ENCODE measurements around the gene MRPL22. TPM values are rescaled to one million over a fixed set of nuclear protein-coding genes. Genes with fewer than 3 reads are reported as not detected.

MRPL22 gene
- total and polyA plus RNA-seq, 2 of the 13 experiments (the other 11 are each of a cell fraction or from before 2014, with no cell fraction given), result 66.8 to 84.8 TPM

- no peak for TF ChIP-seq BATF2 (CRISPR knock-in tag; IDR thresholded peaks at IDR 0.05)
- TF ChIP-seq ZNF782 (CRISPR knock-in tag; IDR thresholded peaks at IDR 0.05; ENCODE audit: borderline replicate concordance), result no peak
- peak; percentile 71; the same call in 1 of the 2 replicates for TF ChIP-seq MIER3 (CRISPR knock-in tag; IDR thresholded peaks at IDR 0.05; ENCODE audit: borderline replicate concordance)
- TF ChIP-seq ZBTB43 (CRISPR knock-in tag; conservative IDR thresholded peaks at IDR 0.05), result no peak
- no peak for TF ChIP-seq ZKSCAN1 (IDR thresholded peaks at IDR 0.05; ENCODE audit: low read length)
- peak; percentile 55 for TF ChIP-seq PITX1 (CRISPR knock-in tag; IDR thresholded peaks at IDR 0.05)
- no peak for TF ChIP-seq ZNF674 (CRISPR knock-in tag; IDR thresholded peaks at IDR 0.05; ENCODE audit: low read depth)
- no peak; the same call in 1 of the 2 replicates for TF ChIP-seq ZBTB10 (CRISPR knock-in tag; IDR thresholded peaks at IDR 0.05; ENCODE audit: borderline replicate concordance)
- 0 out of 2 replicates have a peak, but pooled peaks have one; percentile 52 for TF ChIP-seq GATA4 (IDR thresholded peaks at IDR 0.05; ENCODE audit: borderline replicate concordance, low read depth)
- TF ChIP-seq MLX (CRISPR knock-in tag; IDR thresholded peaks at IDR 0.05), result no peak
- TF ChIP-seq ZNF557 (CRISPR knock-in tag; IDR thresholded peaks at IDR 0.05), result 0 out of 2 replicates have a peak, but pooled peaks have one; percentile 14
- TF ChIP-seq PTBP1 (IDR thresholded peaks at IDR 0.05; ENCODE audit: low read depth, low read length, poor library complexity, severe bottlenecking), result no peak
- TF ChIP-seq FUBP1 (CRISPR knock-in tag; IDR thresholded peaks at IDR 0.05; ENCODE audit: borderline replicate concordance), result no peak; the same call in 1 of the 2 replicates
- TF ChIP-seq ZNF512 (CRISPR knock-in tag; IDR thresholded peaks at IDR 0.05), result no peak
- TF ChIP-seq ZNF543 (CRISPR knock-in tag; IDR thresholded peaks at IDR 0.05), result no peak; the same call in 1 of the 2 replicates
- no peak for TF ChIP-seq ZNF260 (CRISPR knock-in tag; IDR thresholded peaks at IDR 0.05; ENCODE audit: borderline replicate concordance, low read depth)
- TF ChIP-seq CSRNP1 (CRISPR knock-in tag; IDR thresholded peaks at IDR 0.05), result no peak
Observed at GRCh38 chr5:154940772-154941620, at the start of gene MRPL22 (continued).
